HCT116 (cell line): Measurements from ENCODE around the gene IMMP2L. TPM values are rescaled to one million over a fixed set of nuclear protein-coding genes. Genes with fewer than 3 reads are reported as not detected.

Source experiments
- ATAC-seq: fragments of 200-7000 bp; cut with Tn5 transposase; 2 replicates; pipeline ENCODE4 v1.9.1; 2020; ENCODE audit warnings: mild to moderate bottlenecking, moderate library complexity
- BruUV-seq: library from RNA; stranded (reverse); fragments of 400-500 nt; replicated peaks from 2 replicates; lab custom pipeline; 2021; lab: Mats Ljungman, UMichigan
- CTCF ChIA-PET: fragments of 300-600 bp; sonication (Branson Sonifier 250); formaldehyde crosslinking; loops from one replicate; lab custom pipeline; 2021; ENCODE audit warnings: antibody characterized with exemption; lab: Charles Lee
- POLR2A ChIA-PET: fragments of 300-600, 350-600 bp; sonication (Branson Sonifier 250); formaldehyde crosslinking; loops from one replicate; lab custom pipeline; 2021; ENCODE audit warnings: antibody characterized with exemption; lab: Charles Lee
- RAD21 ChIA-PET, 2 experiments: fragments of 300-600 bp; sonication (Branson Sonifier 250); formaldehyde crosslinking; loops; one replicate each; lab custom pipeline; 2023; ENCODE audit warnings: low total read pairs in 2 of 2; ENCODE audit not compliant: uncharacterized antibody in 2 of 2, unreplicated experiment in 2 of 2, low non-redundant PET in 1 of 2; lab: Charles Lee
- DNase-seq: peaks from one replicate; pipeline ENCODE4 v3.0.0-alpha.2; 2010; ENCODE audit warnings: low read depth, low spot score
- H2AFZ ChIP-seq: fragments of 200-600 bp; shearing (Covaris generic), sonication (generic); 2 replicates; pipeline ENCODE4 v1.6.1; 2017; ENCODE audit warnings: low read depth, mixed run types, mixed read lengths, antibody characterized with exemption, low read length; ENCODE audit not compliant: poor library complexity, severe bottlenecking
- H3K27ac ChIP-seq: 2 replicates; pipeline ENCODE4 v1.5.1; 2012; ENCODE audit warnings: low read depth, low read length
- H3K27me3 ChIP-seq: fragments of 200-600 bp; sonication (generic); 2 replicates; pipeline ENCODE4 v1.6.1; 2016; ENCODE audit warnings: mixed run types, low read length, mixed read lengths; ENCODE audit not compliant: insufficient read depth
- H3K36me3 ChIP-seq, 2 experiments: fragments of 200-500 bp in 1 of 2; fragments of 200-600 bp in 1 of 2; sonication (Bioruptor generic) in 1 of 2; sonication (generic) in 1 of 2; 2 replicates each; pipeline versions ENCODE4 v1.5.1 to v1.6.1; 2014 to 2016; ENCODE audit warnings: low read length in 2 of 2, inconsistent platforms in 1 of 2, mixed read lengths in 1 of 2, mixed run types in 1 of 2; ENCODE audit not compliant: insufficient read depth in 2 of 2, control insufficient read depth in 1 of 2
- H3K4me1 ChIP-seq, 2 experiments: fragments of 200-600 bp in 1 of 2; sonication (generic) in 1 of 2; 2 replicates each; pipeline versions ENCODE4 v1.5.1 to v1.6.1; 2012 to 2017; ENCODE audit warnings: low read length in 2 of 2, inconsistent platforms in 1 of 2, mild to moderate bottlenecking in 1 of 2, mixed read lengths in 1 of 2, mixed run types in 1 of 2, moderate library complexity in 1 of 2; ENCODE audit not compliant: insufficient read depth in 2 of 2, control insufficient read depth in 1 of 2
- H3K4me2 ChIP-seq: fragments of 200-600 bp; sonication (generic); 2 replicates; pipeline ENCODE4 v1.6.1; 2017; ENCODE audit warnings: mixed run types, low read length, mixed read lengths
- H3K4me3 ChIP-seq, 2 experiments: fragments of 200-600 bp in 1 of 2; sonication (generic) in 1 of 2; replicated peaks in 1 of 2; 2 replicates each; pipeline ENCODE4 v1.5.1; 2011 to 2016; ENCODE audit warnings: low read length in 2 of 2, control low read depth in 1 of 2, low read depth in 1 of 2, mild to moderate bottlenecking in 1 of 2, mixed read lengths in 1 of 2, mixed run types in 1 of 2
- H3K79me2 ChIP-seq: fragments of 200-600 bp; sonication (generic); 2 replicates; pipeline ENCODE4 v1.6.1; 2017; ENCODE audit warnings: mild to moderate bottlenecking, mixed run types, low read length, moderate library complexity, mixed read lengths; ENCODE audit not compliant: insufficient read depth
- H3K9ac ChIP-seq: fragments of 200-600 bp; sonication (generic); 2 replicates; pipeline ENCODE4 v1.6.1; 2016; ENCODE audit warnings: low read length, mixed read lengths
- H3K9me2 ChIP-seq: fragments of 200-600 bp; sonication (generic), shearing (Covaris generic); 2 replicates; pipeline ENCODE4 v1.6.1; 2017; ENCODE audit warnings: mixed run types, mild to moderate bottlenecking, moderate library complexity; ENCODE audit not compliant: insufficient read depth
- H3K9me3 ChIP-seq, 2 experiments: fragments of 200-500 bp in 1 of 2; fragments of 200-600 bp in 1 of 2; sonication (Bioruptor generic) in 1 of 2; sonication (generic) in 1 of 2; 2 replicates each; pipeline ENCODE4 v1.6.1; 2014 to 2017; ENCODE audit warnings: low read length in 2 of 2, mixed read lengths in 2 of 2, inconsistent platforms in 1 of 2, low read depth in 1 of 2, mild to moderate bottlenecking in 1 of 2, mixed run types in 1 of 2, moderate library complexity in 1 of 2; ENCODE audit not compliant: control insufficient read depth in 1 of 2, insufficient read depth in 1 of 2
- H4K20me1 ChIP-seq: fragments of 200-600 bp; sonication (generic), shearing (Covaris generic); 2 replicates; pipeline ENCODE4 v1.6.1; 2017; ENCODE audit warnings: mixed run types, mild to moderate bottlenecking, moderate library complexity; ENCODE audit not compliant: insufficient read depth
- CBX3 ChIP-seq: IDR thresholded peaks from 2 replicates; pipeline ENCODE4 v1.6.1; 2012; ENCODE audit warnings: low read depth
- CEBPB ChIP-seq: IDR thresholded peaks from 2 replicates; pipeline ENCODE4 v1.6.1; 2012; ENCODE audit warnings: low read depth
- EZH2 ChIP-seq: fragments of 200-600 bp; sonication (generic); IDR thresholded peaks from 2 replicates; pipeline ENCODE4 v1.6.1; 2017; ENCODE audit warnings: antibody characterized with exemption, mixed run types
- EZH2phosphoT487 ChIP-seq: fragments of 200-600 bp; IDR thresholded peaks from 2 replicates; pipeline ENCODE4 v1.6.1; 2018; ENCODE audit warnings: antibody characterized with exemption, borderline replicate concordance
- MAX ChIP-seq: IDR thresholded peaks from 2 replicates; pipeline ENCODE4 v1.6.1; 2012
- REST ChIP-seq: IDR thresholded peaks from 2 replicates; pipeline ENCODE4 v1.6.1; 2012; ENCODE audit warnings: low read depth
- SIN3A ChIP-seq: IDR thresholded peaks from 2 replicates; pipeline ENCODE4 v1.6.1; 2012; ENCODE audit warnings: low read depth
- SRF ChIP-seq: IDR thresholded peaks from 2 replicates; pipeline ENCODE4 v1.6.1; 2012; ENCODE audit warnings: low read depth
- ZFX ChIP-seq: fragments of 450-650 bp; IDR thresholded peaks from 2 replicates; pipeline ENCODE4 v1.6.1; 2017
- intact Hi-C: fragments of 100-400 bp; cut with micrococcal nuclease; formaldehyde crosslinking; loops from 2 replicates; pipeline ENCODE4 v1.10.0; 2022
- total RNA-seq: library from RNA; stranded (reverse); gene quantifications from one replicate; pipeline ENCODE4 v1.2.1, GENCODE V29; 2021; ENCODE audit not compliant: unreplicated experiment

The IMMP2L gene
- total RNA-seq, 1 experiment from 2014 or later = 21.1 TPM

GRCh38 chr7:110827936-110828335 lies 734.4 kb downstream of the IMMP2L start:
- no peaks in the 10 kb centered on the region for H3K4me1 ChIP-seq
- no peak overlapping the region for H3K9ac ChIP-seq
- H3K4me3 ChIP-seq = no peak overlapping the region
- ChIA-PET CTCF (no interaction called here), RAD21 (no interaction called here), POLR2A (no interaction called here)
- H2AFZ ChIP-seq = no peak overlapping the region
- H3K9me2 ChIP-seq = no peaks in the 10 kb centered on the region
- H3K36me3 ChIP-seq = no peaks in the 10 kb centered on the region
- ATAC-seq (no peak), DNase-seq (no peak)
- no peak overlapping the region for H3K27ac ChIP-seq
- no peaks in the 10 kb centered on the region for H3K9me3 ChIP-seq
- H3K79me2 ChIP-seq = no peaks in the 10 kb centered on the region
- no peak overlapping the region for H3K4me2 ChIP-seq
- no peaks in the 10 kb centered on the region for H3K27me3 ChIP-seq
- TF ChIP-seq ZFX (no peak), SIN3A (no peak), MAX (no peak), CBX3 (no peak), SRF (no peak)
- intact Hi-C loops = no loop called here
- H4K20me1 ChIP-seq = no peaks in the 10 kb centered on the region
- BruUV-seq = no TSS peak

- no peaks in the 10 kb centered on the region for H3K27me3 ChIP-seq
- no peaks in the 10 kb centered on the region for H3K4me1 ChIP-seq
- POLR2A ChIA-PET = no interaction called here
- no peak for ATAC-seq
- no peak overlapping the region for H2AFZ ChIP-seq
- H3K36me3 ChIP-seq = no peaks in the 10 kb centered on the region
- H3K9me2 ChIP-seq = no peaks in the 10 kb centered on the region
- CTCF ChIA-PET = no interaction called here
- TF ChIP-seq EZH2phosphoT487 (no peak), EZH2 (no peak), CEBPB (no peak), REST (no peak), MAX (no peak)
- no TSS peak for BruUV-seq
- H3K9ac ChIP-seq = no peak overlapping the region
- RAD21 ChIA-PET = no interaction called here
- DNase-seq = no peak
- no peaks in the 10 kb centered on the region for H3K79me2 ChIP-seq
- H4K20me1 ChIP-seq = no peaks in the 10 kb centered on the region
- H3K9me3 ChIP-seq = no peaks in the 10 kb centered on the region
- no peak overlapping the region for H3K27ac ChIP-seq
- no peak overlapping the region for H3K4me3 ChIP-seq
- intact Hi-C loops = no loop called here
- H3K4me2 ChIP-seq = no peak overlapping the region
These were observed 734.9 kb downstream of the IMMP2L start for GRCh38 chr7:110827287-110827855.
